Measurements from ENCODE around the gene SPACA4.

- TF ChIP-seq CTCF (IDR thresholded peaks at IDR 0.05) = no peak
- no peak for TF ChIP-seq ZFX (IDR thresholded peaks at IDR 0.05; ENCODE audit: borderline replicate concordance)
These were observed 9.7 kb upstream of the SPACA4 start for GRCh38 chr19:48596679-48597465.
